Thyroid gland (tissue), 4 donors: ENCODE results near the gene MYL3. TPM values are rescaled to one million over a fixed set of nuclear protein-coding genes. Genes with fewer than 3 reads are reported as not detected.

Source experiments
- DNase-seq, 2 donors: peaks; one replicate each; pipeline ENCODE4 v3.0.0-alpha.2; 2019
- H3K27ac ChIP-seq, 3 donors: fragments of 200-600 bp; sonication (generic); 1 replicate in 2 of 3; 2 replicates in 1 of 3; pipeline ENCODE4 v1.5.1; 2016 to 2019; ENCODE audit warnings: mild to moderate bottlenecking in 1 of 3, moderate library complexity in 1 of 3
- H3K27me3 ChIP-seq: fragments of 200-600 bp; sonication (generic); one replicate; pipeline ENCODE4 v1.5.1; 2019
- H3K36me3 ChIP-seq, 2 donors: fragments of 200-600 bp; sonication (generic); one replicate each; pipeline ENCODE4 v1.5.1; 2016 to 2019
- H3K4me1 ChIP-seq, 2 donors: fragments of 200-600 bp; sonication (generic); one replicate each; pipeline ENCODE4 v1.5.1; 2017 to 2019
- H3K4me3 ChIP-seq, 3 donors: fragments of 200-600 bp; sonication (generic); replicated peaks in 1 of 3; 1 replicate in 2 of 3; 2 replicates in 1 of 3; pipeline ENCODE4 v1.5.1; 2016; ENCODE audit warnings: mild to moderate bottlenecking in 1 of 3
- H3K9me3 ChIP-seq: fragments of 200-600 bp; sonication (generic); one replicate; pipeline ENCODE4 v1.5.1; 2017
- CTCF ChIP-seq, 6 experiments: fragments of 200-600 bp in 3 of 6; fragments of 450-650 bp in 3 of 6; sonication (generic) in 3 of 6; IDR thresholded peaks; one replicate each; pipeline ENCODE4 v1.5.1; 2016 to 2019; ENCODE audit warnings: antibody characterized with exemption in 6 of 6, mild to moderate bottlenecking in 2 of 6, inconsistent platforms in 1 of 6, moderate library complexity in 1 of 6
- POLR2A ChIP-seq, 2 donors: fragments of 450-650 bp; IDR thresholded peaks; one replicate each; pipeline ENCODE4 v1.6.1; 2017; ENCODE audit warnings: antibody characterized with exemption in 2 of 2, mild to moderate bottlenecking in 2 of 2, moderate library complexity in 1 of 2
- WGBS, 2 donors: methylation state at CpG; one replicate each; pipeline ENCODE4 v1.1.5; 2017; 5-methylcytosine and 5-hydroxymethylcytosine counted together
- intact Hi-C: fragments of 100-400 bp; cut with DNase I; formaldehyde crosslinking; loops from one replicate; pipeline ENCODE4 v1.15.1; 2023
- total RNA-seq, 4 donors: library from RNA; depleted of rRNA; stranded (reverse); fragments of >200 nt; gene quantifications; one replicate each; pipeline ENCODE4 v1.2.3, GENCODE V29; 2016

Gene MYL3
- total RNA-seq, 4 donors from 2014 or later: 1.8 to 2.8 TPM; not detected in 2

- DNase-seq: no peak
- intact Hi-C loops: loop anchor here (10.0 kb wide), 1 partner anchor 159 kb away; the partner anchor contains the start of gene TMIE
Observed at GRCh38 chr3:46864061-46864881, 1.0 kb upstream of the MYL3 start.

GRCh38 chr3:46862369-46863025 is 747 bp downstream of the MYL3 start:
- H3K27ac ChIP-seq: no peak overlapping the region
- 86 to 88% methylated on average over 5 to 7 of the region's 7 CpGs for WGBS, 2 donors
- no peak overlapping the region for H3K4me3 ChIP-seq
- DNase-seq: no peak
- H3K9me3 ChIP-seq: no peaks in the 10 kb centered on the region
- H3K36me3 ChIP-seq: no peaks in the 10 kb centered on the region
- H3K27me3 ChIP-seq: no peaks in the 10 kb centered on the region
- TF ChIP-seq POLR2A (IDR thresholded peaks at IDR 0.05): no peak
- no peak for TF ChIP-seq CTCF (IDR thresholded peaks at IDR 0.05)
- intact Hi-C loops: loop anchor here (10.0 kb wide), 1 partner anchor 158 kb away; the partner anchor contains the start of gene TMIE
- H3K4me1 ChIP-seq: peaks cover 7 to 8% of the 10 kb centered on the region in 2 donors

More at GRCh38 chr3:46864061-46864881, 1.0 kb upstream of the MYL3 start:
- H3K9me3 ChIP-seq: no peaks in the 10 kb centered on the region
- no peak overlapping the region for H3K4me3 ChIP-seq
- no peak overlapping the region for H3K27ac ChIP-seq
- no peaks in the 10 kb centered on the region for H3K27me3 ChIP-seq
- TF ChIP-seq POLR2A (IDR thresholded peaks at IDR 0.05): no peak
- no peak for TF ChIP-seq CTCF (IDR thresholded peaks at IDR 0.05)
- WGBS, 2 donors: 84 to 85% methylated on average over 7 to 10 of the region's 10 CpGs
- H3K36me3 ChIP-seq: no peaks in the 10 kb centered on the region
- H3K4me1 ChIP-seq: peaks cover 10 to 25% of the 10 kb centered on the region in 2 donors

GRCh38 chr3:46861605-46862368 is 1.5 kb downstream of the MYL3 start:
- Histone ChIP-seq H3K36me3 (no peaks in the 10 kb centered on the region), H3K27ac (no peak overlapping the region), H3K27me3 (no peaks in the 10 kb centered on the region), H3K9me3 (no peaks in the 10 kb centered on the region), H3K4me1 (peaks cover 0 to under 1% of the 10 kb centered on the region in 2 donors), H3K4me3 (no peak overlapping the region)
- 86 to 100% methylated on average over 3 to 11 of the region's 12 CpGs for WGBS, 2 donors
- intact Hi-C loops: loop anchor here (10.0 kb wide), 1 partner anchor 157 kb away; the partner anchor contains the start of gene TMIE
- peak in 1 of 2 donors; percentile 0 for DNase-seq
- TF ChIP-seq CTCF (IDR thresholded peaks at IDR 0.05) (no peak), POLR2A (IDR thresholded peaks at IDR 0.05) (no peak)

- WGBS, 2 donors: 80 to 81% methylated on average over 8 to 10 of the region's 10 CpGs
- TF ChIP-seq CTCF (IDR thresholded peaks at IDR 0.05): no peak
- TF ChIP-seq POLR2A (IDR thresholded peaks at IDR 0.05): no peak
- no peaks in the 10 kb centered on the region for H3K4me1 ChIP-seq
- H3K4me3 ChIP-seq: no peak overlapping the region
- no peak overlapping the region for H3K27ac ChIP-seq
- no peaks in the 10 kb centered on the region for H3K9me3 ChIP-seq
- no peaks in the 10 kb centered on the region for H3K27me3 ChIP-seq
- intact Hi-C loops: loop anchor here (10.0 kb wide), 1 partner anchor 156 kb away; the partner anchor contains the start of gene TMIE
- H3K36me3 ChIP-seq: no peaks in the 10 kb centered on the region
- DNase-seq: peak in 1 of 2 donors; percentile 0
Observed at GRCh38 chr3:46860810-46861604, 2.2 kb downstream of the MYL3 start.
